CD14-positive monocyte (primary cell): Measurements from ENCODE around the gene PDCD1. TPM values are rescaled to one million over a fixed set of nuclear protein-coding genes. Genes with fewer than 3 reads are reported as not detected.

Experiments used
- DNase-seq, 3 donors: peaks; one replicate each; pipeline ENCODE4 v3.0.0-alpha.2; 2011 to 2022
- H2AFZ ChIP-seq: 2 replicates; pipeline ENCODE4 v1.6.0; 2012; ENCODE audit warnings: mild to moderate bottlenecking, low read depth, low read length, inconsistent platforms; ENCODE audit not compliant: insufficient read depth, poor library complexity, severe bottlenecking
- H3K27ac ChIP-seq, 2 donors: 1 replicate in 1 of 2; 2 replicates in 1 of 2; pipeline ENCODE4 v1.5.1; 2012 to 2013; ENCODE audit warnings: low read length in 2 of 2, control low read depth in 1 of 2, inconsistent platforms in 1 of 2, low read depth in 1 of 2, mild to moderate bottlenecking in 1 of 2
- H3K27me3 ChIP-seq, 2 donors: one replicate each; pipeline versions ENCODE4 v1.6.0 to v1.6.1; 2011 to 2013; ENCODE audit warnings: low read length in 2 of 2; ENCODE audit not compliant: control insufficient read depth in 2 of 2, insufficient read depth in 2 of 2
- H3K36me3 ChIP-seq, 2 donors: replicated peaks in 1 of 2; 1 replicate in 1 of 2; 2 replicates in 1 of 2; pipeline versions ENCODE4 v1.5.1 to v1.6.1; 2012 to 2013; ENCODE audit warnings: low read length in 2 of 2, control low read depth in 1 of 2, inconsistent platforms in 1 of 2, mild to moderate bottlenecking in 1 of 2; ENCODE audit not compliant: insufficient read depth in 2 of 2, control insufficient read depth in 1 of 2
- H3K4me1 ChIP-seq, 2 donors: 1 replicate in 1 of 2; 2 replicates in 1 of 2; pipeline versions ENCODE4 v1.5.1 to v1.6.1; 2012 to 2013; ENCODE audit warnings: low read length in 2 of 2, control low read depth in 1 of 2, inconsistent platforms in 1 of 2, mild to moderate bottlenecking in 1 of 2, moderate library complexity in 1 of 2; ENCODE audit not compliant: insufficient read depth in 2 of 2, control insufficient read depth in 1 of 2
- H3K4me2 ChIP-seq: replicated peaks from 2 replicates; pipeline ENCODE3; 2012; ENCODE audit warnings: low read length, moderate library complexity, mild to moderate bottlenecking; ENCODE audit not compliant: poor library complexity, severe bottlenecking; ENCODE audit errors: extremely low read depth
- H3K4me3 ChIP-seq, 3 experiments: fragments of 200-600 bp in 1 of 3; sonication (generic) in 1 of 3; replicated peaks in 1 of 3; 1 replicate in 2 of 3; 2 replicates in 1 of 3; pipeline ENCODE4 v1.5.1; 2011 to 2013; ENCODE audit warnings: low read length in 3 of 3, mild to moderate bottlenecking in 3 of 3, control low read depth in 2 of 3, low read depth in 2 of 3, inconsistent platforms in 1 of 3, moderate library complexity in 1 of 3
- H3K79me2 ChIP-seq: 2 replicates; pipeline ENCODE4 v1.6.0; 2012; ENCODE audit warnings: mild to moderate bottlenecking, control low read depth, inconsistent platforms, low read length, moderate library complexity; ENCODE audit not compliant: insufficient read depth
- H3K9ac ChIP-seq: 2 replicates; pipeline ENCODE4 v1.6.0; 2017; ENCODE audit warnings: low read length, mild to moderate bottlenecking; ENCODE audit not compliant: insufficient read depth, poor library complexity, severe bottlenecking
- H3K9me3 ChIP-seq, 2 donors: replicated peaks in 1 of 2; 1 replicate in 1 of 2; 2 replicates in 1 of 2; pipeline versions ENCODE4 v1.5.1 to v1.6.1; 2012 to 2013; ENCODE audit warnings: low read length in 2 of 2, control low read depth in 1 of 2; ENCODE audit not compliant: control insufficient read depth in 1 of 2, insufficient read depth in 1 of 2
- H4K20me1 ChIP-seq: 2 replicates; pipeline ENCODE4 v1.6.0; 2012; ENCODE audit warnings: mild to moderate bottlenecking, low read length, control low read depth, moderate library complexity; ENCODE audit not compliant: insufficient read depth
- H3K27ac Mint-ChIP-seq, 7 donors: one replicate each; pipeline ENCODE4 v1.8.0; 2020; ENCODE audit warnings: mild to moderate bottlenecking in 7 of 7, mixed read lengths in 7 of 7, moderate library complexity in 6 of 7, inconsistent platforms in 2 of 7
- H3K27me3 Mint-ChIP-seq, 3 donors: one replicate each; pipeline ENCODE4 v1.8.0; 2021 to 2022; ENCODE audit warnings: low read depth in 3 of 3, mild to moderate bottlenecking in 3 of 3, mixed read lengths in 3 of 3, moderate library complexity in 3 of 3, inconsistent platforms in 1 of 3
- H3K36me3 Mint-ChIP-seq, 2 donors: one replicate each; pipeline ENCODE4 v1.8.0; 2020; ENCODE audit warnings: mixed read lengths in 2 of 2, inconsistent platforms in 1 of 2, mild to moderate bottlenecking in 1 of 2
- H3K4me1 Mint-ChIP-seq: one replicate; pipeline ENCODE4 v1.8.0; 2020; ENCODE audit warnings: mild to moderate bottlenecking, mixed read lengths
- H3K4me3 Mint-ChIP-seq, 2 donors: one replicate each; pipeline ENCODE4 v1.8.0; 2020; ENCODE audit warnings: mild to moderate bottlenecking in 2 of 2, mixed read lengths in 2 of 2, moderate library complexity in 1 of 2
- H3K9me3 Mint-ChIP-seq, 7 donors: one replicate each; pipeline ENCODE4 v1.8.0; 2020 to 2022; ENCODE audit warnings: mixed read lengths in 7 of 7, mild to moderate bottlenecking in 6 of 7, moderate library complexity in 6 of 7, inconsistent platforms in 2 of 7
- CTCF ChIP-seq: fragments of 200-600 bp; IDR thresholded peaks from one replicate; pipeline ENCODE4 v1.8.0; 2022; ENCODE audit warnings: antibody characterized with exemption, mild to moderate bottlenecking
- WGBS: methylation state at CpG from one replicate; pipeline ENCODE4 v1.1.5; 2013; ENCODE audit warnings: missing lambda C conversion rate; ENCODE audit not compliant: insufficient coverage; 5-methylcytosine and 5-hydroxymethylcytosine counted together
- intact Hi-C, 2 donors: fragments of 100-400 bp; cut with micrococcal nuclease; formaldehyde crosslinking; loops; one replicate each; pipeline versions ENCODE4 v1.15.0 to v1.15.1; 2023
- polyA plus RNA-seq, 3 donors: library from polyadenylated mRNA; depleted of rRNA in 1 of 3; unstranded in 2 of 3; stranded (reverse) in 1 of 3; fragments of 300-500 nt in 2 of 3; fragments of >200 nt in 1 of 3; fragmentation: Illumina TruSeq in 2 of 3; gene quantifications; 1 replicate in 2 of 3; 2 replicates in 1 of 3; pipeline ENCODE4 v1.2.3, GENCODE V29; 2012 to 2021

PDCD1 gene
- polyA plus RNA-seq, 3 donors, result 0.08 TPM; not detected in 2

GRCh38 chr2:241864168-241864849, 5.6 kb upstream of the PDCD1 start:
- no peak for TF ChIP-seq CTCF
- Mint-ChIP-seq H3K9me3 (peaks cover 2 to 18% (median 8%) of the 10 kb centered on the region in 7 donors), H3K4me1 (peaks cover 11% of the 10 kb centered on the region), H3K4me3 (peak overlapping the region in 1 of 2 donors; percentile 72), H3K27me3 (peaks cover 37 to 67% (median 47%) of the 10 kb centered on the region in 3 donors), H3K36me3 (peaks cover 0 to 2% of the 10 kb centered on the region in 2 donors), H3K27ac (peak overlapping the region in 1 of 7 donors; percentile 6)
- Histone ChIP-seq H3K4me1 (peaks cover 0 to 9% of the 10 kb centered on the region in 2 donors), H3K4me2 (no peak overlapping the region), H3K4me3 (no peak overlapping the region), H2AFZ (no peak overlapping the region), H3K9me3 (peaks cover 0 to 11% of the 10 kb centered on the region in 2 donors), H3K79me2 (no peaks in the 10 kb centered on the region), H3K9ac (no peak overlapping the region), H4K20me1 (no peaks in the 10 kb centered on the region), H3K27me3 (peaks cover 0 to 46% of the 10 kb centered on the region in 2 donors), H3K36me3 (no peaks in the 10 kb centered on the region), H3K27ac (no peak overlapping the region)
- intact Hi-C loops, result no loop called here
- DNase-seq, result no peak
- WGBS, result 96% methylated on average over 2 of the region's 2 CpGs

- Histone ChIP-seq H3K4me1 (peaks cover 0 to 9% of the 10 kb centered on the region in 2 donors), H3K4me2 (no peak overlapping the region), H3K9ac (no peak overlapping the region), H3K4me3 (no peak overlapping the region), H4K20me1 (no peaks in the 10 kb centered on the region), H3K36me3 (no peaks in the 10 kb centered on the region), H3K27ac (no peak overlapping the region), H2AFZ (no peak overlapping the region), H3K9me3 (peaks cover 0 to 11% of the 10 kb centered on the region in 2 donors), H3K79me2 (no peaks in the 10 kb centered on the region), H3K27me3 (peaks cover 0 to 46% of the 10 kb centered on the region in 2 donors)
- Mint-ChIP-seq H3K4me1 (peaks cover 12% of the 10 kb centered on the region), H3K27me3 (peaks cover 32 to 67% (median 46%) of the 10 kb centered on the region in 3 donors), H3K9me3 (peaks cover 2 to 18% (median 8%) of the 10 kb centered on the region in 7 donors), H3K4me3 (peak overlapping the region in 1 of 2 donors; percentile 72), H3K27ac (peak overlapping the region in 1 of 7 donors; percentile 26), H3K36me3 (peaks cover 0 to 2% of the 10 kb centered on the region in 2 donors)
- 10% methylated on average over 25 of the region's 29 CpGs for WGBS
- intact Hi-C loops, result no loop called here
- DNase-seq, result no peak
- no peak for TF ChIP-seq CTCF
These were observed 4.9 kb upstream of the PDCD1 start for GRCh38 chr2:241863536-241863954.
